ENCODE measurements around the gene C1QA.

DNA sequence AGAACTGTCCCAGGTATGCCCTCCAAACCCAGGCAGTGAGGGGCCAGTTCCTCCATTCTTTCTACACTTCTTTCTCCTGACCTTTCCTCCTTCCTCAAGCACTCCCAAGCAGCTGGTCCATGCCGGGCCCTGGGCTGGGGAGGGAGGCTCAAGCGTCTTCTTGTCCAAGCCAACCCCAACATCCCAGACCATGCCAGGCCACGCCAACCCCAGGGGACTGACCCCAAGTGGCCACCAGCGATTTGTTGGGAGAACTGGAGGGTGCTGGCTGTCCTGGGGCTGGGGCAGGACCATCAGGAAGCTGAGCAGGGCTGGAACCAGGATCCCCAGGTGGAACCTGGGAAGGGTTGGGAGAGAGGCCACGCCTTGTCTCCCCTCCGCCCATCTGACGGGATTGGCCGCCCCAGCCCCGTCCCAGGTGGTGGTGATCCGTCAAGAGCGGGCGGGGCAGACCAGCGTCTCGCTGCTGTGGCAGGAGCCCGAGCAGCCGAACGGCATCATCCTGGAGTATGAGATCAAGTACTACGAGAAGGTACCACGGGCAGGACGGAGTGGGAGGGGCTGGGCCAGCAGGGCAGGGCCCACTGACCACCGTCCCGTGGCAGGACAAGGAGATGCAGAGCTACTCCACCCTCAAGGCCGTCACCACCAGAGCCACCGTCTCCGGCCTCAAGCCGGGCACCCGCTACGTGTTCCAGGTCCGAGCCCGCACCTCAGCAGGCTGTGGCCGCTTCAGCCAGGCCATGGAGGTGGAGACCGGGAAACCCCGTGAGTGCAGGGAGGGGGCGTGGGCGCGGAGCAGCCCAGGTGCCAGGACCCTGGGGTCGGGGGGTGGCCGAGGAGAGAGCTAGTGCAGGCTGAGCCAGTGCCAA, 43.3 kb upstream of the C1QA start:
- TF ChIP-seq, protein P1, sequence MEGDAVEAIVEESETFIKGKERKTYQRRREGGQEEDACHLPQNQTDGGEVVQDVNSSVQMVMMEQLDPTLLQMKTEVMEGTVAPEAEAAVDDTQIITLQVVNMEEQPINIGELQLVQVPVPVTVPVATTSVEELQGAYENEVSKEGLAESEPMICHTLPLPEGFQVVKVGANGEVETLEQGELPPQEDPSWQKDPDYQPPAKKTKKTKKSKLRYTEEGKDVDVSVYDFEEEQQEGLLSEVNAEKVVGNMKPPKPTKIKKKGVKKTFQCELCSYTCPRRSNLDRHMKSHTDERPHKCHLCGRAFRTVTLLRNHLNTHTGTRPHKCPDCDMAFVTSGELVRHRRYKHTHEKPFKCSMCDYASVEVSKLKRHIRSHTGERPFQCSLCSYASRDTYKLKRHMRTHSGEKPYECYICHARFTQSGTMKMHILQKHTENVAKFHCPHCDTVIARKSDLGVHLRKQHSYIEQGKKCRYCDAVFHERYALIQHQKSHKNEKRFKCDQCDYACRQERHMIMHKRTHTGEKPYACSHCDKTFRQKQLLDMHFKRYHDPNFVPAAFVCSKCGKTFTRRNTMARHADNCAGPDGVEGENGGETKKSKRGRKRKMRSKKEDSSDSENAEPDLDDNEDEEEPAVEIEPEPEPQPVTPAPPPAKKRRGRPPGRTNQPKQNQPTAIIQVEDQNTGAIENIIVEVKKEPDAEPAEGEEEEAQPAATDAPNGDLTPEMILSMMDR (IDR thresholded peaks at IDR 0.05), result no peak
- no peak for TF ChIP-seq POLR2A (IDR thresholded peaks at IDR 0.05)
